HG03108 (cell line): ENCODE data around the gene HDGFL2.
"Not testable (repeated sequence)": the region's sequence is repeated elsewhere in the genome, so short reads cannot be mapped to it uniquely, and the experiment has no call there.

Source experiments
- ATAC-seq: cut with Tn5 transposase; IDR thresholded peaks from one replicate; pipeline ENCODE4 v1.9.1; 2021; ENCODE audit warnings: moderate library complexity; ENCODE audit not compliant: unreplicated experiment

HDGFL2 gene

DNA sequence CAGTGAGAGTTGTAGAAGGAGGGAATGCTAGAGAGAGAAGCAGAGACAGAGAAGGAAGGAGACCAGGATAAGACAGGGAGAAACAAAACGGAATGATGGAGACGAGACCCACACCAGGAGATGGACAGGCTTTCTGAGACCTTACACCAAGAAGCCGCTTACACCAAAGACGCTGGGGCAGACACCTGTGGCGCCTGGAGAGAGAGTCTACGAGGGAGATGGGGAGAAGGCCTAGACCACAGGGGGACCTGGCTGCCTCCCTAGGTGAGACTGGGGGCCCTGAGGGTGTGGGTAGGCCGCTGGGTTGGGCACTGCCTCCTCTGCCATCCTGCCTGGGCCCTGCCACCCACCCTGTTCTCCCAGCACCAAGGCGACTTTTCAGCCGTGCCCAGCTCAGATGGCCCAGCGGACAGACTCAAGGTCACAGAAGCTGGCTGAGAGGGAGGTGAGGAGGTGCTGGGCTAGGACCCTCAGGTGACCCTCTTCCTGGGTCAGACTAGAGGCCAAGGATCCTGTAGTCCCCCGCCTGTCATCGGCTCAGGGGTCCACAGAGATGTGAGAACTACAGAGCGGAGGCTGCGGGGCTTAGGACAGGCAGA is 57.9 kb downstream of the HDGFL2 start:
- ATAC-seq, result no peak

- no peak for ATAC-seq
Measured at GRCh38 chr19:4531562-4532165, 59.6 kb downstream of the HDGFL2 start.

DNA sequence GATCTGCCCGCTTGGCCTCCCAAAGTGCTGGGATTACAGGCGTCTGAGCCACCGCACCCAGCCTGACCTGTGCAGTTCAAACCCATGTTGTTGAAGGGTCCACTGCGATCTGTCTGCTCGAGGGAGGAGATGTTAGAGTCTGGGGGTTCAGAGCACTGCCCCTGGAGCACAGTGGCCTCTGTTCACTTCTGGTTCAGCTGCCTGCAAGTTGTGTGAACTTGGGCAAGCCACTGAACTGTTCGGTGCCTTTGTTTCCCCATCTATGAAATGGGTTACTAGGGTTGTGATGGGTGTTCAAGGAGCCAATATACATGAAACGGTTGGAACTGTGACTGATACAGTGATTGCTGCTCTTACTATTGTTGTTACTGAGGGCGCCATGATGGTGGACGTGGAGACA is 61.2 kb downstream of the HDGFL2 start:
- no peak for ATAC-seq

DNA sequence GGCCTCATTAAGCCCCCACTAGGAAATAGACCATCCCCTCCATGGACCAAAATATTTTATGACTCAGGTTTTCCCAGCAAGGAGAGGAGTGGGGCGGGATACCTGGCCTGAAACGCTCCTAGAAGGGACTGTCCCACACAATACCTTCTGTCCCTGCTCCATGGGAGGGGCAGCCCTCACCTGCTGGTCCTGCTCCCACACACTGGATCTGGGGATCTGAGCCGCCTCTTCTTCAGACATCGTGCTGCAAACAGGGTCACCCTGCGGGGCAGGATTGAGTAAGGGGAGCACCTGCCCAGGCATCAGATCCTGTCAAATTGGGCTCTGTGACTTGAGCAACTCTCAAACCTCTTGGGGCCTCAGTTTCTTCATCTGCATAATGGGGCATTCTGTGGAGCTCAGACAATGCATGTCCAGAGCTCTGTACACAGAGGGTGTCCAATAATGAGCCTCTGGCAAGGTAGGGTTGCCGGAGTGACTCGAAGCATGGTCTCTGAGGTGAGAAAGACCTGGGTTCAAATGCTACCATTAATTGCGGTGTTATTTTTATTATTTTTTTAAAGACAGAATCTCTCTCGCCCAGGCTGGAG is 61.8 kb downstream of the HDGFL2 start:
- no peak for ATAC-seq

GRCh38 chr19:4534836-4535658 is 63.0 kb downstream of the HDGFL2 start, which contains the start of gene PLIN5:
PLIN5 (minus strand) TSS chr19:4535224; CDS start chr19:4534074, 1,150 bp downstream.
- ATAC-seq, result no peak

- no peak for ATAC-seq
Measured at GRCh38 chr19:4536798-4537197, 64.7 kb downstream of the HDGFL2 start.

GRCh38 chr19:4537953-4538600 is 66.0 kb downstream of the HDGFL2 start:
- ATAC-seq, result no peak

- ATAC-seq, result no peak
Measured at GRCh38 chr19:4538601-4538954, 66.5 kb downstream of the HDGFL2 start.

GRCh38 chr19:4539169-4539692 is 67.1 kb downstream of the HDGFL2 start:
- no peak for ATAC-seq

DNA sequence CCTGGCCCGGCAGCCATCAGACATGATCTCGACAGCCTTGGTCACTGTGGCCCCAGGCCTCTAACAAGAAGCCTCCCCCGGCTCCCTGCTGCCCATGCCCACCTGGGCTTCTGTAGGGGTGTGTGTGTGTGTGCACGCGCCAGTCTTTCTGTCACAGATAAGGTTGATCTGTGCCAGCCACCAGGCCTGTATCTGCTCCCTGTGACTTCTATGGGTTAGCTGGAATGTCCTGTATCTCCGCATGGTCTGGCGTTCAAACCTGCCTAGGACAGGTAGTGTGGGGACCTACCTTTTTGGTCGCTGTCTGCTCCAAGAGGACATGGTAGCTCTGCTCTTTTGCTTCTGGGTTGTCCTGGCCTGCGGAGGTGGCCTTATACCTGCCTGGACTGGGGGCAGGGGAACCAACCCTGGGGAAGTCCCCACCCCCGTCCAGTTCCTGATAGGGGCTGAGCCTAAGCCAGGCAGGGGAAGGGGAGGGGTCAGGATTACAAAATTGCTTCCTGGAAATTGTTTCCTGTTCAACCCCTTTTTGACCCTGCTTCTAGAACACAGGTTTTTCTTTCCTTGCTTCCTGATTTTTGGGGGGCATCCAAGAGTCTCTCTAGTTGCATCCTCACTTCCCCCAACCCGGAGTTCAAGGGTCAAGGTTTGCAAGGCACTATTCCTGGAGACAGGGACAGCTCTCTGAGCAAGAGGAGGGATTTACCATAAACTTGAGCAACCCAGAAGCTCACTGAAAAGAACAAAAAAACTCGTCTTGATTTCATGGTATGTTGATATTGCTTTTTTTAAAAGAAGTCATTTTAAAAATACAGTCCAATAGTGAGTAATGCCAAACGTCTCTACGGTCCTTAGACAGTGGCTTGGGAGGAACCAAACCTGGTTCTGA is 67.8 kb downstream of the HDGFL2 start, which contains the start of gene LRG1:
LRG1 (minus strand) TSS at position 344 of the 889 bp plus-strand sequence; CDS start at position 321, 23 bp downstream.
- ATAC-seq, result no peak

DNA sequence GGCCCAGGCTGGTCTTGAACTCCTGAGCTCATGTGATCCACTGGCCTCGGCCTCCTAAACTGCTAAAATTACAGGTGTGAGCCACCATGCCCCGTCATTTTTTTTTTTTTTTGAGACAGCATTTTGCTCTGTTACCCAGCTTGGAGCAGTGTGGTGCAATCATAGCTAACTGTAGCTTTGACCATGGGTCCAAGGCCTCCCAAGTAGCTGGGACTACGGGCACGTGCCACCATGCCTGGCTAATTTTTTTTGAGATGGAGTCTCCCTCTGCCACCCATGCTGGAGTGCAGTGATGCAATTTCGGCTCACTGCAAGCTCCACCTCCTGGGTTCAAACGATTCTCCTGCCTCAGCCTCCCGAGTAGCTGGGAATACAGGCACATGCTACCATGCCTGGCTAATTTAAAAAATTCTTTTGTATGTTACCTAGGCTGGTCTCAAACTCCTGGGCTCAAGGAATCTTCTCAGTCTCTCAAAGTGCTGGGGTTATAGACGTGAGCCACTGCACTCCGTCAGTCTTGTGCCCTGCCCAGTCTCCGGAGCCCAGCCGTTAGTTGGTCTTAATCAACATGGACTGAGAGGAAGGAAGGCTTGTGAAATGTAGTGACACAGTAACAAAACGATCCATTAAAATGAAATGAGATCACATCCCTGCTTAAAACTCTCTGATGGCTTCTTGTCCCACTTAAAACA is 69.2 kb downstream of the HDGFL2 start:
- no peak for ATAC-seq

GRCh38 chr19:4541806-4542145 is 69.7 kb downstream of the HDGFL2 start:
- not testable (repeated sequence) for ATAC-seq

GRCh38 chr19:4542896-4543841 is 71.1 kb downstream of the HDGFL2 start:
- ATAC-seq, result no peak

DNA sequence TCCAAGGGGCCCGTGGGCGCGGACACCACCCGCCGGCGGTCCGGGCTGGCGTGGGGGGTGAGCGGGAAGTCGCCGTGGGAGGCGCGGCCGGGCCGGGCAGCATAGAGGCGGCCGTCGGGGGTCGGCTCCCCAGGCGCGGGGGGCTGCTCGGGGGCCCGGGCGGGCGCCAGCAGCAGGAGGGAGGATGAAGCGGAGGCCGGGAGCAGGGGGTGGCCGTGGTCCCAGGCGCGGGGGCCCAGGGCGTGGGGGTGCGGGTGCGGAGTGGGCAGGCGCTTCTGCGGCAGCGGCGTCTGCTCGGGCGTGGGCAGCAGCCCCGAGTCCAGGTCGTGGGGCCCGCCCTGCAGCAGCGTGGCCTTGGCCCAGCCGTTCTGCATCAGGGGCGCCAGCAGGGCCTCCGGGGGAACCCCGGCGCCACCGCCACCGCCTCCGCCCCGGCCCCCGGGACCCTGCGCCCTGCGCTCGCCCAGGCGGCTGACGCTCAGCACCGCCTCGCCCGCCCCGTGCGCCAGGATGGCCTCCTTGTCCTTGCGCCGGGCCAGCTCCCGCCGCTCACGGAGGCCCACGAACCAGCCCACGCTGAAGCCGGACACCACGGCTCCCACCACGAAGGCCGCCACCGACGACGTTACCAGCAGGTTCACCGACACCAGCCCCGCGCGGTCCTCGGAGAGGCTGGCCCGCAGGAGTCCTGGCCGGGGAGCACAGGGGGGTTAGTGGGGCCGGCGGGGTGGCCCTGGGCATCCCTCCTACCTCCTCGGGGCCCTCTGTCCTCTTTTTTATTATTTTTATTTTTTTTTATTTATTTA is 71.9 kb downstream of the HDGFL2 start:
- no peak for ATAC-seq

- ATAC-seq, result no peak
Measured at GRCh38 chr19:4547303-4548237, 75.5 kb downstream of the HDGFL2 start.

DNA sequence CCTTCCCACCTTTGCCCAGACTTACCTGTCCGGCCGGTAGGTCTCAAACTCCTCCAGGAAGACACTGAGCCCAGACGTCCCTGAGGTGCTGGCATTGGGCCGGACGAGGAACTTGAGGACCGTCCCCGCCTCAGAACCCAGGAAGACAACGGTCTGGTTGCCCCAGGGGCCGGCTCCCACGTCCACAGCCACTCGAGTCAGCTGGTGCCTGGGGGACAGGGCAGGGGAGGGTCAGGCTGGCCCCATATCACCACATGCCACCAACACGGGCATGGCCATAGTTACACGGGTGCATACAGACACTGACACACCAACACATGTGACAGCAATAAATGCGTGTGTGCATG is 76.1 kb downstream of the HDGFL2 start:
- ATAC-seq, result no peak
